DND-41 (cell line): Measurements from ENCODE around the gene SIRT6.
"Not testable (repeated sequence)": the region's sequence is repeated elsewhere in the genome, so short reads cannot be mapped to it uniquely, and the experiment has no call there.

Experiments
- ATAC-seq: fragments of 200-7000 bp; cut with Tn5 transposase; 3 replicates; pipeline ENCODE4 v1.9.1; 2021; ENCODE audit warnings: low read depth; ENCODE audit not compliant: insufficient read depth
- DNase-seq: peaks from one replicate; pipeline ENCODE4 v3.0.0-alpha.2; 2020
- H2AFZ ChIP-seq: 2 replicates; pipeline ENCODE4 v1.6.0; 2012; ENCODE audit warnings: low read depth, low read length
- H3K27ac ChIP-seq: 2 replicates; pipeline ENCODE4 v1.5.1; 2012; ENCODE audit warnings: low read length, inconsistent platforms
- H3K27me3 ChIP-seq: fragments of 200-600 bp; sonication (generic); 2 replicates; pipeline ENCODE4 v1.6.0; 2012; ENCODE audit warnings: low read length, mild to moderate bottlenecking, inconsistent platforms; ENCODE audit not compliant: insufficient read depth, poor library complexity
- H3K36me3 ChIP-seq: 2 replicates; pipeline ENCODE4 v1.5.1; 2012; ENCODE audit warnings: low read length, inconsistent platforms; ENCODE audit not compliant: insufficient read depth
- H3K4me1 ChIP-seq: 2 replicates; pipeline ENCODE4 v1.5.1; 2012; ENCODE audit warnings: mild to moderate bottlenecking, low read length; ENCODE audit not compliant: insufficient read depth
- H3K4me2 ChIP-seq: 2 replicates; pipeline ENCODE4 v1.6.0; 2012; ENCODE audit warnings: mild to moderate bottlenecking, moderate library complexity, low read length, inconsistent platforms; ENCODE audit not compliant: insufficient read depth
- H3K4me3 ChIP-seq, 2 experiments: fragments of 200-600 bp in 1 of 2; shearing (Covaris generic) in 1 of 2; 2 replicates each; pipeline ENCODE4 v1.5.1; 2012 to 2016; ENCODE audit warnings: inconsistent platforms in 2 of 2, low read length in 2 of 2, mild to moderate bottlenecking in 2 of 2, low read depth in 1 of 2, moderate library complexity in 1 of 2
- H3K79me2 ChIP-seq: 2 replicates; pipeline ENCODE4 v1.6.0; 2012; ENCODE audit warnings: low read length, inconsistent platforms; ENCODE audit not compliant: insufficient read depth
- H3K9ac ChIP-seq: 2 replicates; pipeline ENCODE4 v1.6.0; 2012; ENCODE audit warnings: low read depth, mild to moderate bottlenecking, inconsistent platforms, low read length, moderate library complexity
- H3K9me3 ChIP-seq: 2 replicates; pipeline ENCODE4 v1.5.1; 2012; ENCODE audit warnings: low read length, moderate library complexity, mild to moderate bottlenecking, inconsistent platforms; ENCODE audit not compliant: insufficient read depth, severe bottlenecking
- H4K20me1 ChIP-seq: 2 replicates; pipeline ENCODE4 v1.6.0; 2012; ENCODE audit warnings: low read length; ENCODE audit not compliant: insufficient read depth
- EZH2 ChIP-seq: IDR thresholded peaks from 3 replicates; pipeline ENCODE4 v1.6.1; 2012; ENCODE audit warnings: borderline replicate concordance, low read depth, mild to moderate bottlenecking, moderate library complexity, low read length, inconsistent platforms; ENCODE audit not compliant: severe bottlenecking
- TF ChIP-seq, protein P1 (sequence below): IDR thresholded peaks from 2 replicates; pipeline ENCODE4 v1.5.1; 2012; ENCODE audit warnings: borderline replicate concordance, low read length, moderate library complexity, mild to moderate bottlenecking; ENCODE audit not compliant: poor library complexity, severe bottlenecking; ENCODE audit errors: extremely low read depth

SIRT6 gene

DNA sequence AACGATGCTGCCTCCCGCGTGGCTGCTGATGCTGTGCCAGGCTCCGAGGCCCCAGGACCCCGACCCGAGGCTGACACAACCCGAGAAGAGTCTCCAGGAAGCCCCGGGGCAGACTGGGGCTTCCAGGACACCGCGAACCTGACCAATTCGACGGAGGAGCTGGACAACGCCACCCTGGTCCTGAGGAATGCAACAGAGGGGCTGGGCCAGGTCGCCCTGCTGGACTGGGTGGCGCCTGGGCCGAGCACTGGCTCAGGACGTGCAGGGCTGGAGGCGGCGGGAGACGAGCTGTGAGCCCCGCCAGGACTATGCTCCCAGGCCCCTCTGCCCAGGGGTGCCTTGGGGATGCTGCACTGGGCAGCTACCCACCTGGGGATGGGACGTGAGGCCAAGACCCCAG lies 10.7 kb downstream of the SIRT6 start:
- no peak for ATAC-seq
- no peaks in the 10 kb centered on the region for H3K79me2 ChIP-seq

DNA sequence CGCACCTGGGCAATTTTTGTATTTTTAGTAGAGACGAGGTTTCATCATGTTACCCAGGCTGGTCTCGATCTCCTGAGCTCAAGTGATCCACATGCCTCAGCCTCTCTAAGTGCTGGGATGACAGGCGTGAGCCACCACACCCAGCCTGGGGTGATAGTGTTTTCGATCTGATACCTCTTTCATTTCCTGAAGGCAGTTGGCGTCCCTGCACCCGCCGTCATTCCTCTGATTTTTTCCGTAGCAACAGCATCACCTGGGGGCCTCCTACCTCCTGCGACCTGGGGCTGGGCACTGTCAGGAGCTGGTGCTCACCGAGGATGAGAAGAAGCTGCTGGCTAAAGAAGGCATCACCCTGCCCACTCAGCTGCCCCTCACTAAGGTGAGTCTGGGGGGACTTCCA lies 18.1 kb downstream of the SIRT6 start:
- DNase-seq (no peak), ATAC-seq (no peak)
- H3K9ac ChIP-seq: no peak overlapping the region
- H3K36me3 ChIP-seq: no peaks in the 10 kb centered on the region
- no peak overlapping the region for H3K4me2 ChIP-seq
- H3K4me3 ChIP-seq: no peak overlapping the region
- no peaks in the 10 kb centered on the region for H3K4me1 ChIP-seq
- no peak overlapping the region for H3K27ac ChIP-seq
- H4K20me1 ChIP-seq: peaks cover 4% of the 10 kb centered on the region; the same call in 1 of the 2 replicates
- no peak overlapping the region for H2AFZ ChIP-seq
- no peaks in the 10 kb centered on the region for H3K79me2 ChIP-seq
- H3K9me3 ChIP-seq: no peaks in the 10 kb centered on the region
- TF ChIP-seq EZH2: no peak
- TF ChIP-seq, protein P1, sequence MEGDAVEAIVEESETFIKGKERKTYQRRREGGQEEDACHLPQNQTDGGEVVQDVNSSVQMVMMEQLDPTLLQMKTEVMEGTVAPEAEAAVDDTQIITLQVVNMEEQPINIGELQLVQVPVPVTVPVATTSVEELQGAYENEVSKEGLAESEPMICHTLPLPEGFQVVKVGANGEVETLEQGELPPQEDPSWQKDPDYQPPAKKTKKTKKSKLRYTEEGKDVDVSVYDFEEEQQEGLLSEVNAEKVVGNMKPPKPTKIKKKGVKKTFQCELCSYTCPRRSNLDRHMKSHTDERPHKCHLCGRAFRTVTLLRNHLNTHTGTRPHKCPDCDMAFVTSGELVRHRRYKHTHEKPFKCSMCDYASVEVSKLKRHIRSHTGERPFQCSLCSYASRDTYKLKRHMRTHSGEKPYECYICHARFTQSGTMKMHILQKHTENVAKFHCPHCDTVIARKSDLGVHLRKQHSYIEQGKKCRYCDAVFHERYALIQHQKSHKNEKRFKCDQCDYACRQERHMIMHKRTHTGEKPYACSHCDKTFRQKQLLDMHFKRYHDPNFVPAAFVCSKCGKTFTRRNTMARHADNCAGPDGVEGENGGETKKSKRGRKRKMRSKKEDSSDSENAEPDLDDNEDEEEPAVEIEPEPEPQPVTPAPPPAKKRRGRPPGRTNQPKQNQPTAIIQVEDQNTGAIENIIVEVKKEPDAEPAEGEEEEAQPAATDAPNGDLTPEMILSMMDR: no peak
- no peaks in the 10 kb centered on the region for H3K27me3 ChIP-seq

More for the DNA sequence above, 10.7 kb downstream of the SIRT6 start:
- no peak overlapping the region for H3K4me2 ChIP-seq
- H3K27ac ChIP-seq: no peak overlapping the region
- no peak overlapping the region for H3K9ac ChIP-seq
- no peak for DNase-seq
- TF ChIP-seq, protein P1: no peak
- no peak for TF ChIP-seq EZH2
- H3K36me3 ChIP-seq: peaks cover 8% of the 10 kb centered on the region
- no peaks in the 10 kb centered on the region for H3K27me3 ChIP-seq
- H3K9me3 ChIP-seq: no peaks in the 10 kb centered on the region
- no peak overlapping the region for H3K4me3 ChIP-seq
- H3K4me1 ChIP-seq: no peaks in the 10 kb centered on the region
- H2AFZ ChIP-seq: no peak overlapping the region
- H4K20me1 ChIP-seq: peaks cover 12% of the 10 kb centered on the region

DNA sequence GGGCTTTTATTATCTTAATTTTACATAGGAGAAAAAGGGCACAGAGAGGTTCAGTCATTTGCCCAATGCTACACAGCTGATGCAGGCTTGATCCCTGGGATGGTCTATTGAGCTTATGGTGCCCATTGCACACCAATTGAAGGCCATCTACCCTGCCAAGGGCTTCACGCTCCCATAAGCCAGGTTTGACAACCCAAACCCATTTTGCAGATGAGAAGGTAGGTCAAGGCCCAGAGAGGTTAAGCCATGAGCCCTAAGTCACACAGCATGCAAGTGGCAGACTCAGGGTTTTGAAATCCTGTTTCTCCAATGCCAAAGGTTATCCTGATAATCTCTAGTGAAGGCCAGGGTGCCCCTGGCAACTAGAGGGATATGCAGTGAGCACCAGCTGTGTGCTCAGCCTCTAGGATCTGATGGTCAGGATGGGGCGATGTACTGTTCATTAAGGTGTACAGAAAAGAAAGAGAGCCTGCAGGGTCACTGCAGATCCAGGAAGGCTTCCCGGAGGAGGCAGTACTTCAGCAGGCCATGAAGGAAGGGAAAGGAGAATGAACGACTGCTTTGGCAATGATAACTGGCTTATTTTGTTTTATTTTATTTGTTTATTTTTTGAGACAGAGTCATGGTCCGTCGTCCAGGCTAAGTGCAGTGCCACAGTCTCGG lies 20.8 kb downstream of the SIRT6 start:
- Histone ChIP-seq H2AFZ (no peak overlapping the region), H3K79me2 (no peaks in the 10 kb centered on the region), H4K20me1 (peaks cover 4% of the 10 kb centered on the region; the same call in 1 of the 2 replicates), H3K4me2 (no peak overlapping the region), H3K27me3 (no peaks in the 10 kb centered on the region), H3K4me1 (no peaks in the 10 kb centered on the region), H3K9ac (no peak overlapping the region), H3K36me3 (no peaks in the 10 kb centered on the region), H3K9me3 (no peaks in the 10 kb centered on the region), H3K4me3 (no peak overlapping the region), H3K27ac (no peak overlapping the region)
- TF ChIP-seq EZH2: no peak
- TF ChIP-seq, protein P1: no peak
- DNase-seq: no peak
- ATAC-seq: no peak

DNA sequence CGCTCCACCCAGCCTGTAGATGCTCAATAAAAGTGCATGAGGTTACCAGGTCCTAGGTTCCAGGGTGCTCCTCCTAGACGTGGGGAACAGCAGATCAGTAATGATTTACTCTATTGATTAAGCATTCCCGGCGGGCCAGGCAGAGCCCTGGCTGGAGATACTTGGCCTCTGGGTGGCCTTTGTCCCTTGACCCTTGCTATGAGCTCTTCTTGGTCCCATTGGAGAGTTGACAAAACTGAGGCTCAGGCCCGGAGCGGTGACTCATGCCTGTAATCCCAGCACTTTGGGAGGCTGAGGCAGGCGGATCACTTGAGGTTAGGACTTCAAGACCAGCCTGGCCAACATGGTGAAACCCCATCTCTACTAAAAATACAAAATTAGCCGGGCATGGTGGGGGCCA lies 24.4 kb downstream of the SIRT6 start:
- H3K79me2 ChIP-seq, H3K9ac ChIP-seq, DNase-seq, H3K4me1 ChIP-seq, H4K20me1 ChIP-seq, H3K27ac ChIP-seq, H3K9me3 ChIP-seq, H3K4me3 ChIP-seq, H2AFZ ChIP-seq, ATAC-seq, H3K27me3 ChIP-seq, H3K4me2 ChIP-seq, H3K36me3 ChIP-seq: not testable (repeated sequence)
